Adipose tissue (tissue), 3 donors: ENCODE results near the gene DOCK1. TPM values are rescaled to one million over a fixed set of nuclear protein-coding genes. Genes with fewer than 3 reads are reported as not detected.

Source experiments
- H3K27ac ChIP-seq: one replicate; pipeline ENCODE4 v1.5.1; 2013; ENCODE audit warnings: low read depth, low read length
- WGBS, 3 donors: extraction: QIAGEN DNeasy Blood & Tissue Kit; methylation state at CpG; one replicate each; pipeline ENCODE4 v1.1.7; 2013; 5-methylcytosine and 5-hydroxymethylcytosine counted together
- polyA plus RNA-seq, 3 donors: library from polyadenylated mRNA; stranded (reverse); fragments of 200-250 nt; gene quantifications; one replicate each; pipeline ENCODE4 v1.2.3, GENCODE V29; 2013
- donor health status: healthy with polysubstance abuse.
- donor health status: Bipolar disorder and iron deficiency.
- donor health status: healthy.

DOCK1 gene
- polyA plus RNA-seq, 3 donors, result 9.5 to 21.6 (median 21.5) TPM

- H3K27ac ChIP-seq, result no peak overlapping the region
- WGBS, 3 donors, result 79 to 91% (median 89%) methylated on average over 5 of the region's 5 CpGs
These were observed 536.9 kb downstream of the DOCK1 start for GRCh38 chr10:127442220-127442525.

DNA sequence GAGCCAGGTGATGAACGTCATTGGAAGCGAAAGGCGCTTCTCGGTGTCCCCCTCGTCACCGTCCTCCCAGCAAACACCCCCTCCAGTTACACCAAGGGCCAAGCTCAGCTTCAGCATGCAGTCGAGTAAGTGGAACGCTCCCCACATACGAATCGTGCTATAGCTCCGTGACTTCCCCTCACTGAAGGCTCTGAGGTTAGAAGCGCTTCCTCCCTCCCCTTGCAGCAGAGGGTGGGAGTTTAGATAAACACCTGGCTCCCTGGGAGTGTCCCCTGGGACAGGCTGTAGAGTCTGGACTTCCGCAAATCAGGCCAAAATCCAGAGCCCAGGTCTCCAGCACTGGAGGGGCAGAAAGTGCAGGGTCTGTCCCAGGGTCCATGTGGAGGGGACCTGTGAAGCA lies 538.9 kb downstream of the DOCK1 start:
- 93 to 96% (median 95%) methylated on average over 13 of the region's 13 CpGs for WGBS, 3 donors
- H3K27ac ChIP-seq, result no peak overlapping the region

- 92% methylated on average over 17 of the region's 17 CpGs for WGBS, 3 donors
These were observed 542.0 kb downstream of the DOCK1 start for GRCh38 chr10:127447197-127447596.

DNA sequence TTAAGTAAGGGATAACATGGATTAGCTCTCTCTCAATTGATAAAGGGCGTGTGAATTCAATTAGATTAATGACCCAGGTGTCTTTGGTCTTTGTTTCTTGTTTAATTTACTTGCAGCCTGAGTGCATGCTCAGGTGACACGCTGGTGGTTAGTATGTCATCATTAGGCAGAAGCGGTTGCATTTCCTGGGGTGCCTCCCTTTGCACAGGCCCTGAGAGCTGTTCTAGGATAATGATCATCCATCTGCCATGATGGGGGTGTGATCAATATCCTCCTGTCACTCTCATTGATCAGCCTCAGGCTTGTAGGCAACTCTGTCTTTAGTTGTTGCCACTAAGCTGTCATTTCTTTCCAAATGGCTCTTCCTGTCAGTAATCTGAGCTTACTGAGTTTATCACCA lies 544.3 kb downstream of the DOCK1 start:
- WGBS, 3 donors, result 54 to 90% (median 77%) methylated on average over 3 of the region's 3 CpGs

More at GRCh38 chr10:127447197-127447596, 542.0 kb downstream of the DOCK1 start:
- H3K27ac ChIP-seq, result no peak overlapping the region

GRCh38 chr10:127450644-127451043 lies 545.4 kb downstream of the DOCK1 start:
- 51 to 96% (median 89%) methylated on average over 4 of the region's 4 CpGs for WGBS, 3 donors
- no peak overlapping the region for H3K27ac ChIP-seq

More for the DNA sequence above, 544.3 kb downstream of the DOCK1 start:
- H3K27ac ChIP-seq, result no peak overlapping the region

- 80 to 90% (median 81%) methylated on average over 4 of the region's 4 CpGs for WGBS, 3 donors
- no peak overlapping the region for H3K27ac ChIP-seq
These were observed 546.4 kb downstream of the DOCK1 start for GRCh38 chr10:127451628-127452027.

DNA sequence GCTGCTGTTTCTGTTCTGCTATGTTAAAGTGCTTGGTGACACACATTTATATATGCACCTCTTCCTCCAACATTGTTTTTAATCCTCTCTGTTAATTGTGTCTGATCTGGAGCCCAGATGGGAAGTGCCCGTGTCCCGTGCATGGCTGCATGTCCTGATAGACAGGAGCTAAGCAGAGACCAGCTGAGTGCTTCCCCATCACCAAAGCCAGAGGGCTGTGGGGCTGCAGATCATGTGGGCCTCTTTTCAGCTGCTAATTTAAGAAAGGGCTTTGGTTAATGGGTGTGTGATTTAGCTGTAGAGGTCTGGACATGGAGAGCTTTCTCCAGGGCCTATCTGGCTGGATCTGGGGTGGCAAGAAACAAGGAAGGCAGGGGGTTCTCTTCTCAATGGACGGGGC lies 547.3 kb downstream of the DOCK1 start:
- H3K27ac ChIP-seq, result no peak overlapping the region
- 78 to 82% (median 81%) methylated on average over 3 of the region's 3 CpGs for WGBS, 3 donors

GRCh38 chr10:127453706-127454105 lies 548.5 kb downstream of the DOCK1 start:
- 76 to 84% (median 79%) methylated on average over 8 of the region's 8 CpGs for WGBS, 3 donors
- no peak overlapping the region for H3K27ac ChIP-seq

GRCh38 chr10:127456122-127456521 lies 550.9 kb downstream of the DOCK1 start:
- no peak overlapping the region for H3K27ac ChIP-seq
- whole genome bisulfite sequencing, 3 donors, result 82 to 97% (median 88%) methylated on average over 9 of the region's 9 CpGs

DNA sequence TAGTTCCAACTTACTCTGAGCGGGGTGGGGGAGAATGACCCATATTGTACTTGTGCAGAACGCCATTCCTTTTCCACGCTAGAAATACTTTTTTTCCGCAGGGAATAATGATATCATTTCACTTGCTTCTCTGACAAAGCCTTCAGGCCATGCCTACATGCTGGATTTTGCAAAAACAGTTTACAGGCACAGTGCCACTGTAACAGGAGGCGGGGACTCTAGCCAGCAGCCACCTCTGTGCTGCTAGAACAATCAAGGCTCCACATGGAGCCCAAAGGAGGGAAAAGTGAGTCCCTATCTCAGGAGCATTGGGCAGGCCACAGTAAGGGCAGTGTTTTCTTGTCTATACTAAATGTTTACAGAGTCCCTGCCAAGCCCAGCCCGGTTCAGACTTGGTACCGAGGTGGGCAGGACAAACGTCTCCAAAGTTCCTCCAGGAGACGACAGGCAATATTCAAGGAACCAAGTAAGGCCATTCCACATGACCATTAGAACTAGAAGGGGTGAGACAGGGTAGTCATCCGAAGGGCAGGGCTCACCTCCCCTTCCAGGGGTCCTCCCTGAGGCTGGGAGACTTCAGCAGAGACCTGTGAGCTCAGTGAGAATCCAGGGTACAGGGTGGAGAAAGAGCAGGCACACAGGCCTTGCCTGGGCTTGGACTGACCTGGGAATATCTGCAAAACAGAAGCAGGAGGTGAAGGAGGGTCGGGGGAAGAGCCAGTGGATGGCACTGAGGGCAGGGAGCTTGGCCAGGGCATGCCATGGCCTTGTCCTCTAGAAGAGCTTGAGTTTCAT lies 553.0 kb downstream of the DOCK1 start:
- H3K27ac ChIP-seq, result no peak overlapping the region
- 92 to 93% (median 92%) methylated on average over 11 of the region's 11 CpGs for WGBS, 3 donors

DNA sequence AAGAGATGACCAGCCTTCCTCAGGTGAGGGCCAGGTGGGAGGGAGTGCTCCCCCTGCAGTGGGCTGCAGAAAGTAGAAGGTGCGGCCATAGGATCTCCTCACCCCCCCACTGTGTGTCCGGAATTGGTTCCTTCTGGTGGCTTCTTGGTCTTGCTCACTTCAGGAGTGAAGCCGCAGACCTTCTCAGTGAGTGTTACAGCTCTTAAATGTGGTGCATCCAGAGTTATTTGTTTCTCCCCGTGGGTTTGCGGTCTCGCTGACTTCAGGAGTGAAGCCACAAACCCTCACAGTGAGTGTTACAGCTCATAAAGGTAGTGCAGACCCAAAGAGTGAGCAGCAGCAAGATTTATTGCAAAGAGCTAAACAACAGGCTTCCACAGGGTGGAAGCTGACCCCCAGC lies 553.6 kb downstream of the DOCK1 start:
- no peak overlapping the region for H3K27ac ChIP-seq
- WGBS, 3 donors, result 75 to 95% (median 94%) methylated on average over 6 of the region's 6 CpGs

DNA sequence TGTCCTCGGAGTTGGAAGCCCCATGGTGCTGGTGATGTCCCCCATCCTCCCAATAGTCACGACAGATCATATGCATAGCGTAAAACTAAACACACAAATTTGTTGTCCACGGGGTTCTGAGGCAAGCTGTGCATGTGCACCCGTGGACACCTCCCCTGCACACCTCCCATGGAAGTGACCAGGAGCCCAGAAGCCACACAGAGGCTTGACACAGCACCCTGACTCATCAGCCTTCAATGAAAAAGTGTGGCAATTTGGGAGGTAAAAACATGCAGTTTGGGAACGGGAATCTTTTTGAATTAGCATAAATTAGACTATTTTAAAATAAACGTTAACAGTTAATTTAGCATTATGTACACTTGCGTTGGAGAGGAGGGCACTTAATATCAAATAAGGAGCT lies 554.7 kb downstream of the DOCK1 start:
- 68 to 87% (median 83%) methylated on average over 8 of the region's 8 CpGs for WGBS, 3 donors

GRCh38 chr10:127462643-127463295 lies 557.5 kb downstream of the DOCK1 start:
- H3K27ac ChIP-seq, result no peak overlapping the region
- WGBS, 3 donors, result 40 to 57% (median 54%) methylated on average over 5 of the region's 5 CpGs

More for the DNA sequence above, 554.7 kb downstream of the DOCK1 start:
- H3K27ac ChIP-seq, result no peak overlapping the region

DNA sequence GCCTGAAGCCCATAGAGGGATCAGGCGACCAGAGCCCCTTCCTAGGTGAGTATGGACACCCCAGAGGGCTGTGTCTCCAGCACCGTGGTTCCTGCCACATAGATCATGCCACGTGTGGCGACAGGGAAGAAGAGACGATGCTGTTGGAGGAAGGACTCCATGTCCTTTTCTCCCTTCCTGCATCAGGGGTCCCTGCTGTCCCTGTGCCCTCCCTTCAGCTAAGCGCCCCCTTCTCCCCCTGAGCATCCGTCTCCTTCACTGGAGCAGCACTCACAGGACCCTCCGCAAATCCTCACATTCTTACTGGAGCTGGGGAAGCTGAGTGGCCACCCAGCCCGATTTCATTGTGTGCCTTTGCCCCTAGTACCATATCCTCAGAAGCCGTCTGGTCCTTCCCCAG lies 558.3 kb downstream of the DOCK1 start:
- H3K27ac ChIP-seq, result no peak overlapping the region
- 75 to 84% (median 82%) methylated on average over 8 to 10 of the region's 10 CpGs for WGBS, 3 donors

DNA sequence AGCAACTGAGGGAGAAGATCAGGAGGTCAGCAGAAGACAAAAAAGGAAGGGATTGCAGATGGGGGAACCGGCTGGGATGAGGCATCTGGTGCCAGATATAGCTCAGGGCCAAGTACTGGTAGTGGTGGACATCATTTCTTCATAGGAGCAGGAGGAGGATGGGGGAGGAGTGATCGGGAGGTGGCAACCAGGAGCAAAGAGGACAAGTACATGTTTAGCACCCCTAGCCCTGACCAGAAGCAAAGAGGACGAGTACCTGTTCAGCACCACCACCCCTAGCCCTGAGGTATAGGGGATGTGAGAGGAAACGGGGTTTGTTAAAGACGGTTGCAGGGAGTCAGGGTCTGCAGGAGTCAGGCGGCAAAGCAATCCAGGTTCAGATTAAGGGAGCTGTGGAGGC lies 559.3 kb downstream of the DOCK1 start:
- WGBS, 3 donors, result 69 to 83% (median 82%) methylated on average over 6 of the region's 6 CpGs
- no peak overlapping the region for H3K27ac ChIP-seq

DNA sequence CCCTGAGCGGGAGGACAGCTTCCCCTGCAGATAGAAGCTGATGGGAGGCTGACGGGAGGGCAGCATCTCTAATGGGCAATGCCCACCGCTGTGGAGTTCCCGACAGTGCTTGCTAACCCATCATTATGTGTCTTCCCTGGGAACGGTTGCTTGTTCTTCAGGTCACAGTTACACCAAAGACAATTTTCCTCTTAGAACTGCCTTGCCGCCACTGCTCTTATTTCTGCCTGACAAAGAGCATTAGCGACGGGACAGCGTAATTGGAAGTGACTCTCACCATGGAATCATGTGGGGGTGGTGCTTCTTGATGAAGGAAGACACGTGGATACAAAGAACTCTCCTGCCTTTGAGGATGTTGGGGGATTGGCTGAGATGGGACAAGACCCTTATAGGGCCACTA lies 562.6 kb downstream of the DOCK1 start:
- 82 to 86% (median 85%) methylated on average over 10 of the region's 10 CpGs for WGBS, 3 donors
- H3K27ac ChIP-seq, result no peak overlapping the region

- 33 to 76% (median 74%) methylated on average over 5 of the region's 5 CpGs for WGBS, 3 donors
- no peak overlapping the region for H3K27ac ChIP-seq
These were observed 563.4 kb downstream of the DOCK1 start for GRCh38 chr10:127468632-127469031.

- WGBS, 3 donors, result 75 to 88% (median 79%) methylated on average over 5 of the region's 5 CpGs
- no peak overlapping the region for H3K27ac ChIP-seq
These were observed 565.7 kb downstream of the DOCK1 start for GRCh38 chr10:127470911-127471310.

DNA sequence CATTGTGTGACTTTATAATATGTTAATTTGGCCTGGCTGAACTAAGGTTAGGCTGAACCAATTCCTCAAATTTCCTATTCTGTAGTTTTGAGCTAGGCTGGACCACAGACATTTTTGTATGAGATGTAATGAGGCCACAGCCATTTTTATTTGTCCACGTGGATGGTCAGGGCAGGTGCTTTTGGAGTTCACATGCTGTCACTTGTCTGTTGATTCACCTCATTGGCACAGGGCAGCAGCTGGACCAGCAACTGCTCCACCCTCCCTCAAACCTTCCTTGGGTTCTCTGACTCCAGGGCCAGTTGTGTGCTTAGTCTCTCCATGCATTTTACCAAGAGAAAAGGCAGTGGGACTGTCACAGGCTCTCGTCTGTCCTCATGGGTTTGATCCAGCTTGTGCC lies 567.7 kb downstream of the DOCK1 start:
- no peak overlapping the region for H3K27ac ChIP-seq
- WGBS, 3 donors, result 59 to 79% (median 73%) methylated on average over 2 of the region's 2 CpGs

DNA sequence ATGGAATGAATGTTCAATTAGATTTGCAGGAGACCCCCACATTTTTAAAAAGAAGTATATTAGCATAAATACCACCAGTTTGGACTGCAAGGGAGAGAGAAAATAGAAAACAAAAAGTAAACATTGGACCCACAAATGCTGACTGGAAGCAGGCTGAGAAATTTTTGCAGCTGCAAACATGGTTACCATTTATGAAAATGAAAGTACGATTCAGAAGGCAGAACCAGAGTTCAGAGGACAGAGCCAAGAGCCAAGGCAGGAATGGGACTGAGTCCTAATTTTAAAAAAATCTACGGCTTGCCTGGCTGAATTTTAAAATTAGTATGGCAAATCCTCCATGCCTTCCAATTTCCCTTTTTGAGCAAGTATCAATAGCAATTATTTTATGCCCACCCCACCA lies 569.3 kb downstream of the DOCK1 start:
- 32 to 78% (median 65%) methylated on average over 2 of the region's 2 CpGs for WGBS, 3 donors

More for the DNA sequence above, 569.3 kb downstream of the DOCK1 start:
- H3K27ac ChIP-seq, result no peak overlapping the region
